SK-N-MC (cell line): ENCODE measurements around the gene LRP8.

Experiments
- DNase-seq: peaks from one replicate; pipeline ENCODE4 v3.0.0-alpha.2; 2011; ENCODE audit warnings: low read depth, low spot score
- H3K27ac ChIP-seq: fragments of 200-600 bp; sonication (generic); 2 replicates; pipeline ENCODE4 v1.5.1; 2016; ENCODE audit warnings: mixed run types
- H3K36me3 ChIP-seq: fragments of 200-600 bp; sonication (generic); 2 replicates; pipeline ENCODE4 v1.6.1; 2017; ENCODE audit warnings: antibody characterized with exemption, low read length, mixed read lengths; ENCODE audit not compliant: insufficient read depth
- H3K4me3 ChIP-seq: fragments of 200-600 bp; sonication (generic); 2 replicates; pipeline ENCODE4 v1.5.1; 2016
- H3K9ac ChIP-seq: fragments of 200-600 bp; sonication (generic); 2 replicates; pipeline ENCODE4 v1.8.0; 2017; ENCODE audit warnings: mixed run types, mixed read lengths; ENCODE audit not compliant: insufficient read length
- H3K9me3 ChIP-seq: fragments of 200-600 bp; sonication (generic); 2 replicates; pipeline ENCODE4 v1.6.1; 2017; ENCODE audit warnings: low read depth, mild to moderate bottlenecking, antibody characterized with exemption, low read length, moderate library complexity, mixed read lengths
- EZH2 ChIP-seq: fragments of 200-600 bp; sonication (generic); IDR thresholded peaks from one replicate; pipeline ENCODE4 v1.6.1; 2017; ENCODE audit warnings: antibody characterized with exemption
- FOXP2 ChIP-seq: optimal IDR thresholded peaks from 2 replicates; pipeline ENCODE3; 2011; ENCODE audit warnings: mild to moderate bottlenecking, moderate library complexity; ENCODE audit not compliant: insufficient read depth; ENCODE audit errors: extremely low read length, control extremely low read depth
- POLR2AphosphoS5 ChIP-seq: IDR thresholded peaks from 2 replicates; pipeline ENCODE4 v1.6.1; 2012; ENCODE audit warnings: mild to moderate bottlenecking, low read depth, low read length, borderline replicate concordance

The LRP8 gene

DNA sequence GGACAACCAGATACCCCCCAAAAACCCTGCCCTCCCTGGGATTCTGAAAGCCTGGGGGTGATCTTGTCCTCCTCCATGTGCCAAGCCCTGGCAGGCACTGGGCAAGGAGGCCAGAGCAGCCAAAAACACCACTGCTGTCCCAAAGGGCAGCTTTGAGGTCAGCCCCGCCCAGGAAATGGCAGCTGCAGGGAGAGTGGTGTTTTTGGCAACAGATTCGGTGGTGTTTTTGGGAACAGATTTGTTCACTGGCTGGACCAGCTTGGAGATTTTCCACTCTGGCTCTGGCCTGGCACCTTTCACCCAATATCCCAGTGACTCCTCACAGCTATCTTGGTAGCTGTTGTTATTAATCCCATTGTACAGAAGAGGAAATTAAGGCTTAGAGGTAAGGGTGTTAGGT lies 34.7 kb downstream of the LRP8 start:
- H3K9ac ChIP-seq, result no peak overlapping the region
- no peak for DNase-seq
- H3K9me3 ChIP-seq, result no peaks in the 10 kb centered on the region
- peaks cover 3% of the 10 kb centered on the region; the same call in 1 of the 2 replicates for H3K36me3 ChIP-seq
- TF ChIP-seq FOXP2, result no peak
- TF ChIP-seq EZH2, result no peak
- TF ChIP-seq POLR2AphosphoS5, result no peak
- H3K27ac ChIP-seq, result no peak overlapping the region
- H3K4me3 ChIP-seq, result no peak overlapping the region

GRCh38 chr1:53292690-53293089 lies 35.2 kb downstream of the LRP8 start:
- TF ChIP-seq POLR2AphosphoS5 (no peak), FOXP2 (no peak), EZH2 (no peak)
- Histone ChIP-seq H3K27ac (no peak overlapping the region), H3K9me3 (no peaks in the 10 kb centered on the region), H3K4me3 (no peak overlapping the region), H3K36me3 (peaks cover 3% of the 10 kb centered on the region; the same call in 1 of the 2 replicates), H3K9ac (no peak overlapping the region)
- DNase-seq, result no peak

DNA sequence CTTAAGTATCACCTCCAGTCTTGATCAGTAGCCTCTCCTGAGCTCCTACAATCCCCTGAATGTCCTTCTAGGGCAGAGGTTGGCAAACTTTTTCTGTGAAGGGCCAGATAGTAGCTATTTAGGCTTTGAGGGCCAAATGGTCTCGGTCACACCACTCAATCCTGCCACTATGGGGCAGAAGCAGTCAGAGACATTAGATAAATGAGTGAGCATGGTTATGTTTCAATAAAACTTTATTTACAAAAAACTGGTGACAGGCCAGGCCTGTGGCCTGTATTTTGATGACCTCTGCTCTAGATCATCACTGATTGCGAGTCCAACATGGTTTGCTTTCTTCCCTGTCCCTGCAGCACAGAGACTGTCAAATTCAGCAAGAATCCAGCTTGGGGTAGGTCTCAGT lies 36.3 kb downstream of the LRP8 start:
- Histone ChIP-seq H3K9me3 (no peaks in the 10 kb centered on the region), H3K27ac (no peak overlapping the region), H3K36me3 (peaks cover 3% of the 10 kb centered on the region; the same call in 1 of the 2 replicates), H3K9ac (no peak overlapping the region), H3K4me3 (no peak overlapping the region)
- TF ChIP-seq FOXP2, result no peak
- no peak for TF ChIP-seq POLR2AphosphoS5
- TF ChIP-seq EZH2, result no peak
- no peak for DNase-seq

GRCh38 chr1:53288790-53289429 lies 39.0 kb downstream of the LRP8 start:
- no peak for DNase-seq
- no peak overlapping the region for H3K27ac ChIP-seq
- TF ChIP-seq EZH2 (no peak), FOXP2 (no peak), POLR2AphosphoS5 (no peak)
- no peak overlapping the region for H3K9ac ChIP-seq
- no peak overlapping the region for H3K4me3 ChIP-seq
- H3K36me3 ChIP-seq, result peaks cover 8% of the 10 kb centered on the region
- H3K9me3 ChIP-seq, result no peaks in the 10 kb centered on the region

DNA sequence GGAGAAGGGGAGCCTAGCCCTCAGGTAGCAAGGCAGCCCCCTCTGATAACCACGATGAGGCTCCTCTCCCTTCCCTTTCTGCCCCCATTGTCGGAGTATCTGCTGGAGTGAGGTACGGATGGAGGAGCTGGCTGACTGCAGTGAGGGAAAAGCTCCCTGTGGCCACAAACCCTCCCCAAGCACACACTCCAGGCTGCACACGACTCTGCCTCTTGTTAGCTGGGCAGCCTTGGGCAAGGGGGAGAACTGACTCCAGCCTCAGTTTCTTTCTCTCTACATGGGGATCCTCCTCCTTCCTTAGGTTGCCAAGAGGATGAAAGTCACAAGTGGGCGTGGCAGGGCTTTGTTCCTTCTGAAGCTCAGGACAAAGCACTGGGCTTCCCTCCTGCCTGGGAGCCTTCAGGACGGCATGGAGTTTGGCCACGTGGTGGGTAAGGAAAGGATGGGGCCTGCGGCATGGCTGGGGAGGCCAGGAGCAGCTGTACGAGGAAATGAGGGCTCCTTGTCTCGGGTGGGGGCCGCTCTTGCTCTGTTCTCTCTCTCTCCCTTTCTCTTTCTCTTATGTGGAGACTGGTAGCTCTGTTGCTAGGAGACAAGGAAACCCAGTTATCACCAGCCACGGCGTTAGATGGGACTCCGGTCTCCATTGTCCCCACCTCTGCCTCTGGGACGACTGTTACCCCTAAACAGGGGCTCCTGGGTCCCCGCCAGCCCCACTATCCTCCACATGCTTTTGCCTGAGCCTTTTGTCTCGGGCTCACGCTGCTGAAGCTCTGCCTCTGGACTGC lies 39.7 kb downstream of the LRP8 start:
- Histone ChIP-seq H3K9me3 (no peaks in the 10 kb centered on the region), H3K36me3 (peaks cover 8% of the 10 kb centered on the region), H3K27ac (no peak overlapping the region), H3K9ac (no peak overlapping the region), H3K4me3 (no peak overlapping the region)
- TF ChIP-seq FOXP2 (no peak), POLR2AphosphoS5 (no peak), EZH2 (no peak)
- DNase-seq, result no peak

GRCh38 chr1:53286955-53287354 lies 40.9 kb downstream of the LRP8 start:
- no peak for TF ChIP-seq FOXP2
- no peak for TF ChIP-seq POLR2AphosphoS5
- no peak for TF ChIP-seq EZH2
- H3K4me3 ChIP-seq, result no peak overlapping the region
- H3K9ac ChIP-seq, result no peak overlapping the region
- no peak for DNase-seq
- H3K9me3 ChIP-seq, result no peaks in the 10 kb centered on the region
- H3K36me3 ChIP-seq, result peaks cover 8% of the 10 kb centered on the region
- H3K27ac ChIP-seq, result no peak overlapping the region

GRCh38 chr1:53285969-53286760 lies 41.7 kb downstream of the LRP8 start:
- H3K36me3 ChIP-seq, result peaks cover 8% of the 10 kb centered on the region
- H3K9me3 ChIP-seq, result no peaks in the 10 kb centered on the region
- no peak for DNase-seq
- no peak overlapping the region for H3K4me3 ChIP-seq
- no peak overlapping the region for H3K9ac ChIP-seq
- no peak overlapping the region for H3K27ac ChIP-seq
- TF ChIP-seq EZH2, result no peak
- TF ChIP-seq FOXP2, result no peak
- TF ChIP-seq POLR2AphosphoS5, result no peak

GRCh38 chr1:53285546-53285945 lies 42.3 kb downstream of the LRP8 start:
- no peak for DNase-seq
- Histone ChIP-seq H3K27ac (no peak overlapping the region), H3K9me3 (no peaks in the 10 kb centered on the region), H3K36me3 (peaks cover 8% of the 10 kb centered on the region), H3K9ac (no peak overlapping the region), H3K4me3 (no peak overlapping the region)
- TF ChIP-seq EZH2, result no peak
- TF ChIP-seq FOXP2, result no peak
- no peak for TF ChIP-seq POLR2AphosphoS5
